CD4-positive, CD25-positive, alpha-beta regulatory T cell (primary cell): Measurements from ENCODE around the gene CTCF. TPM values are rescaled to one million over a fixed set of nuclear protein-coding genes. Genes with fewer than 3 reads are reported as not detected.
"Not testable (repeated sequence)": the region's sequence is repeated elsewhere in the genome, so short reads cannot be mapped to it uniquely, and the experiment has no call there.

Experiments used
- ATAC-seq, 2 donors: fragments of 150-1000 bp; cut with Tn5 transposase; one replicate each; pipeline ENCODE4 v1.10.0; 2021; ENCODE audit warnings: low read depth in 2 of 2, moderate number of reproducible peaks in 2 of 2, moderate library complexity in 1 of 2
- DNase-seq, 3 donors: peaks; one replicate each; pipeline versions ENCODE4 v3.0.0 to v3.0.0-alpha.2; 2012 to 2022; ENCODE audit warnings: mixed read lengths in 1 of 3
- H3K27ac ChIP-seq: one replicate; pipeline ENCODE4 v1.7.0; 2013; ENCODE audit warnings: mild to moderate bottlenecking, low read length; ENCODE audit not compliant: insufficient read depth, poor library complexity, severe bottlenecking
- H3K27me3 ChIP-seq: one replicate; pipeline ENCODE4 v1.7.0; 2013; ENCODE audit warnings: low read length; ENCODE audit not compliant: control insufficient read depth, insufficient read depth
- H3K36me3 ChIP-seq: one replicate; pipeline ENCODE4 v1.7.0; 2013; ENCODE audit warnings: mild to moderate bottlenecking, low read length, moderate library complexity; ENCODE audit not compliant: control insufficient read depth, insufficient read depth
- H3K4me1 ChIP-seq: 2 replicates; pipeline ENCODE4 v1.7.0; 2013; ENCODE audit warnings: mild to moderate bottlenecking, low read length; ENCODE audit not compliant: insufficient read depth, control insufficient read depth, poor library complexity, severe bottlenecking
- H3K4me3 ChIP-seq: one replicate; pipeline ENCODE4 v1.7.0; 2013; ENCODE audit warnings: low read depth, mild to moderate bottlenecking, low read length, moderate library complexity
- H3K9me3 ChIP-seq, 2 experiments: 1 replicate in 1 of 2; 2 replicates in 1 of 2; pipeline ENCODE4 v1.7.0; 2013; ENCODE audit warnings: low read length in 2 of 2, mild to moderate bottlenecking in 1 of 2, moderate library complexity in 1 of 2; ENCODE audit not compliant: control insufficient read depth in 2 of 2
- H3K27ac Mint-ChIP-seq, 3 donors: one replicate each; pipeline ENCODE4 v1.8.0; 2020 to 2022; ENCODE audit warnings: mild to moderate bottlenecking in 3 of 3, mixed read lengths in 3 of 3, moderate library complexity in 2 of 3
- H3K27me3 Mint-ChIP-seq: one replicate; pipeline ENCODE4 v1.8.0; 2022; ENCODE audit warnings: mild to moderate bottlenecking, mixed read lengths
- H3K36me3 Mint-ChIP-seq: one replicate; pipeline ENCODE4 v1.8.0; 2020; ENCODE audit warnings: mixed read lengths
- H3K4me1 Mint-ChIP-seq, 4 donors: one replicate each; pipeline ENCODE4 v1.8.0; 2020 to 2022; ENCODE audit warnings: mixed read lengths in 4 of 4, mild to moderate bottlenecking in 1 of 4
- H3K4me3 Mint-ChIP-seq, 4 donors: one replicate each; pipeline ENCODE4 v1.8.0; 2020 to 2022; ENCODE audit warnings: mild to moderate bottlenecking in 4 of 4, mixed read lengths in 4 of 4, moderate library complexity in 3 of 4
- H3K9me3 Mint-ChIP-seq, 7 donors: one replicate each; pipeline ENCODE4 v1.8.0; 2020 to 2022; ENCODE audit warnings: mixed read lengths in 7 of 7, mild to moderate bottlenecking in 3 of 7, moderate library complexity in 2 of 7
- polyA plus RNA-seq, 4 donors: library from polyadenylated mRNA; unstranded; fragments of 300-500 nt; fragmentation: Illumina TruSeq; gene quantifications; one replicate each; pipeline ENCODE4 v1.2.3, GENCODE V29; 2021
- total RNA-seq: library from RNA; stranded (reverse); gene quantifications from one replicate; pipeline ENCODE4 v1.2.3, GENCODE V29; 2022

The CTCF gene, protein sequence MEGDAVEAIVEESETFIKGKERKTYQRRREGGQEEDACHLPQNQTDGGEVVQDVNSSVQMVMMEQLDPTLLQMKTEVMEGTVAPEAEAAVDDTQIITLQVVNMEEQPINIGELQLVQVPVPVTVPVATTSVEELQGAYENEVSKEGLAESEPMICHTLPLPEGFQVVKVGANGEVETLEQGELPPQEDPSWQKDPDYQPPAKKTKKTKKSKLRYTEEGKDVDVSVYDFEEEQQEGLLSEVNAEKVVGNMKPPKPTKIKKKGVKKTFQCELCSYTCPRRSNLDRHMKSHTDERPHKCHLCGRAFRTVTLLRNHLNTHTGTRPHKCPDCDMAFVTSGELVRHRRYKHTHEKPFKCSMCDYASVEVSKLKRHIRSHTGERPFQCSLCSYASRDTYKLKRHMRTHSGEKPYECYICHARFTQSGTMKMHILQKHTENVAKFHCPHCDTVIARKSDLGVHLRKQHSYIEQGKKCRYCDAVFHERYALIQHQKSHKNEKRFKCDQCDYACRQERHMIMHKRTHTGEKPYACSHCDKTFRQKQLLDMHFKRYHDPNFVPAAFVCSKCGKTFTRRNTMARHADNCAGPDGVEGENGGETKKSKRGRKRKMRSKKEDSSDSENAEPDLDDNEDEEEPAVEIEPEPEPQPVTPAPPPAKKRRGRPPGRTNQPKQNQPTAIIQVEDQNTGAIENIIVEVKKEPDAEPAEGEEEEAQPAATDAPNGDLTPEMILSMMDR
- total RNA-seq (63.6 TPM), polyA plus RNA-seq (10 to 100 TPM; 44.5 to 80.2 (median 52.9) TPM)

DNA sequence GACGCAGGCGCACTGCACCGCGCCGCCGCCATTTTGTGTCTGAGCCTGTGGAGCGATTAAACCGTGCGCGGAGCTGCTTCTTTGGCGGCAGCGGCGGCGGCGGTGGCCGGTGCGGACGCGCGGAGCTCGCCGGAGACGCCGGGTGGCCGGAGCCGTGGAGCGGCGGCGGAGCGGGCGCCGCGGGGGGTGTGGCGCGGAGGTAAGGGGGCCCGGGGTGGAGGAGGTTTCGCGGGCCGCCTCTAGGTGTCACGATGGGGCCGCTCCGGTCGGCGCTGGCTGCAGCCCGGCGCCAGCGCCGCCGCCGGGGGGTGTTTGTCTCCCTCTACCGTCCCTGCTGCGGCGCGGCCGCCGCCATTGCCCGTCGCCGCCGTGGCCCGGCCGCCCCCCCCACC lies at the start of gene CTCF:
TSS of gene CTCF (plus strand) at position 1 of the 392 bp plus-strand sequence. CDS start 48,307 bp downstream, outside the sequence.
- Mint-ChIP-seq H3K27me3 (no peaks in the 10 kb centered on the region), H3K9me3 (no peaks in the 10 kb centered on the region), H3K4me1 (peaks cover 14 to 65% (median 42%) of the 10 kb centered on the region in 4 donors), H3K4me3 (peak within 1 kb of the TSS; percentile 91 to 97 (median 93)), H3K27ac (peak within 1 kb of the TSS; percentile 92 to 97 (median 97)), H3K36me3 (peaks cover 5% of the 10 kb centered on the region)
- DNase-seq (peak in 2 of 3 donors; percentile 80 to 89), ATAC-seq (peak; percentile 52 to 59)
- Histone ChIP-seq H3K27me3 (no peaks in the 10 kb centered on the region), H3K4me1 (peaks cover 52% of the 10 kb centered on the region), H3K9me3 (no peaks in the 10 kb centered on the region), H3K36me3 (no peaks in the 10 kb centered on the region), H3K27ac (peak within 1 kb of the TSS; percentile 95), H3K4me3 (peak within 1 kb of the TSS; percentile 96)

DNA sequence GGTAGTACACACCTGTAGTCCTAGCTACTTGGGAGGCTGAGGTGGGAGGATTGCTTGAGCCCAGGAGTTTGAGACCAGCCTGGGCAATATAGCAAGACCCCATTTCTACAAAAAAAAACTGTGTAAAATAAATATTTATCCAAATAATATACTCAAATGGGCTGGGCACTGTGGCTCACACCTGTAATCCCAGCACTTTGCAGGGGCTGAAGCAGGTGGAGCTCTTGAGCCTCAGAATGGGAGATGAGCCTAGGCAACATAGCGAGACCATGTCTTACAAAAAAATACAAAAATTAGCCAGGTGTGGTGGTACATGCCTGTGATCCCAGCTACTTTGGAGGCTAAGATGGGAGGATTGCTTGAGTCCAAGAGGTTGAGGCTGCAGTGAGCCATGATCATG lies 48.4 kb upstream of the CTCF start:
- H3K36me3 Mint-ChIP-seq, H3K4me3 Mint-ChIP-seq, H3K9me3 ChIP-seq, H3K27ac Mint-ChIP-seq, ATAC-seq, H3K27me3 Mint-ChIP-seq, H3K9me3 Mint-ChIP-seq, DNase-seq, H3K36me3 ChIP-seq, H3K27ac ChIP-seq, H3K4me3 ChIP-seq, H3K27me3 ChIP-seq: not testable (repeated sequence)
- H3K4me1 ChIP-seq = peaks cover 15% of the 10 kb centered on the region
- peaks cover 9 to 32% (median 16%) of the 10 kb centered on the region in 4 donors for H3K4me1 Mint-ChIP-seq

DNA sequence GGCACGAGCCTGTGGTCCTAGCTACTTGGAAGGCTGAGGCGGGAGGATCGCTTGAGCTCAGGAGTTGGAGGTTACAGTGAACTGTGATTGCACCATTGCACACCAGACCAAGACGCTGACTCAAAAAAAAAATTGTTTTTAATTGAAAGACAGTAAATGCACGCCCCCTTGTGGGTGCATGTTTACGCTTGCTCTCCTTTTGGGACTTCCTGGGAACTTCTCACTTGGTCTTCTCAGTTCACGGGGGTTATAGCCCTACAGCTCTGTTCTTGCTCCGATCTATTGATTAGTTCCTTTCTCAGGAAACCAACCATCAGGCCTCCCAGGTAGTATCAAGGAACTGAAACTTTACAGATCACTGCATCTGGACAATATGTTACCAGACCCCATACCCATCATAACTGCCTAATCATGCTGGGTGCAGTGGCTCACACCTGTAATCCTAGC lies 47.9 kb upstream of the CTCF start:
- Histone ChIP-seq H3K4me1 (peaks cover 10% of the 10 kb centered on the region), H3K4me3 (no peak overlapping the region), H3K36me3 (no peaks in the 10 kb centered on the region), H3K9me3 (no peaks in the 10 kb centered on the region), H3K27me3 (no peaks in the 10 kb centered on the region), H3K27ac (no peak overlapping the region)
- Mint-ChIP-seq H3K27me3 (peaks cover 4% of the 10 kb centered on the region), H3K27ac (peak overlapping the region in 1 of 3 donors; percentile 54), H3K36me3 (no peaks in the 10 kb centered on the region), H3K4me3 (peak overlapping the region in 2 of 4 donors; percentile 10 to 80), H3K9me3 (no peaks in the 10 kb centered on the region), H3K4me1 (peaks cover 7 to 30% (median 16%) of the 10 kb centered on the region in 4 donors)
- ATAC-seq (peak; percentile 70 to 77), DNase-seq (peak; percentile 69 to 89 (median 82))

DNA sequence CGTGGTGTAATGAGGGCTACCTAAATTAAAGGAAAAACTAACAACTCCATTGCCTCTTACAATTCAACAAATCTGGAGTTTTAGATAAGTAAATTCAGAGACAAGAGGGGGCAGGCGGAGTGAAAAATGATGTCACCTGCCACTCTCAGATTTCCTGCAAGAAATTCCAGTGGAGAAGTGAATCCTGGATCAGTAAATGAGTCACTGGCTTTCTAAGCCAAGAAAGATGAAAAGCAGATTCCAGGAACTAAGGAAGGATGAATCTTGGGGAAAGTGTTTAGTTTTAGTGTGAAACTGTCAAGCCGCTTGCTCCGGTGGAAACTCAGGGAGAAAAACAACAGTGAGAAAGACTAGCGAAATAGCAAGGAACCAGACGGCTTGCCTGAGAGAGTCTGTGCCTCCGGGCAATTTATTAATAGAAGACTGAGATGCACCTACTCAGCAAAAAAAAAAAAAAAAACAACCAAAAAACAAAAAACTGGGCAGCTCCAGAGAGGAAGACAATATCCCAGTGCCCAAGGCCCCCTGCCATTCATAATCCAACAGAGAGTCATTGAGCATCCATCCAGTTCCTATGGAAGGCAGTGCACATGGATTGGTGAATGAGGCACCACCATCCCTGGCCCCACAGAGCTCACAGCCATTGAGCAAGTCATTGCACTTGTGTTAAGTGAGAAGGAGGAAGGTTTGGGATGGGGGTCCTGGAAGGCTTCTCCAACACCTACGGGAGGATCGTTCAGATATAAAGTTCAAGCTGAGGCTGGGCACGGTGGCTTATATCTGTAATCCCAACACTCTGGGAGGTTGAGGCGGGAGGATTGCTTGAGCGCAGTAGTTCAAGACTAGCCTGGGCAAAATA lies 45.8 kb upstream of the CTCF start:
- Histone ChIP-seq H3K4me1 (peaks cover 15% of the 10 kb centered on the region), H3K4me3 (no peak overlapping the region), H3K9me3 (no peaks in the 10 kb centered on the region), H3K27me3 (no peaks in the 10 kb centered on the region), H3K36me3 (no peaks in the 10 kb centered on the region), H3K27ac (no peak overlapping the region)
- H3K27ac Mint-ChIP-seq = no peak overlapping the region
- peaks cover 4 to 32% (median 20%) of the 10 kb centered on the region in 4 donors for H3K4me1 Mint-ChIP-seq
- H3K4me3 Mint-ChIP-seq = peak overlapping the region in 1 of 4 donors; percentile 47
- no peak for DNase-seq
- H3K27me3 Mint-ChIP-seq = peaks cover 12% of the 10 kb centered on the region
- H3K9me3 Mint-ChIP-seq = no peaks in the 10 kb centered on the region
- no peak for ATAC-seq
- H3K36me3 Mint-ChIP-seq = no peaks in the 10 kb centered on the region

DNA sequence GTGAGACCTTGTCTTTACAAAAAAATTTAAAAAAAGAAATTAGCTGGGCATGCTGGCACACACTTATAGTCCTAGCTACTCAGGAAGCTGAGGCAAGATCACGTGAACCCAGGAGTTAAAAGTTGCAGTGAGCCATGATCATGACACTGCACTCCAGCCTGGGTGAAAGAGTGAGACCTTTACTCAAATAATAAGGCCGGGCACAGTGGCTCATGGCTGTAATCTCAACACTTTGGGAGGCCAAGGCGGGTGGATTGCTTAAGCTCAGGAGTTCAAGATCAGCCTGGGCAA lies 45.2 kb upstream of the CTCF start:
- no peaks in the 10 kb centered on the region for H3K36me3 Mint-ChIP-seq
- H3K4me1 Mint-ChIP-seq = peaks cover 4 to 33% (median 21%) of the 10 kb centered on the region in 4 donors

DNA sequence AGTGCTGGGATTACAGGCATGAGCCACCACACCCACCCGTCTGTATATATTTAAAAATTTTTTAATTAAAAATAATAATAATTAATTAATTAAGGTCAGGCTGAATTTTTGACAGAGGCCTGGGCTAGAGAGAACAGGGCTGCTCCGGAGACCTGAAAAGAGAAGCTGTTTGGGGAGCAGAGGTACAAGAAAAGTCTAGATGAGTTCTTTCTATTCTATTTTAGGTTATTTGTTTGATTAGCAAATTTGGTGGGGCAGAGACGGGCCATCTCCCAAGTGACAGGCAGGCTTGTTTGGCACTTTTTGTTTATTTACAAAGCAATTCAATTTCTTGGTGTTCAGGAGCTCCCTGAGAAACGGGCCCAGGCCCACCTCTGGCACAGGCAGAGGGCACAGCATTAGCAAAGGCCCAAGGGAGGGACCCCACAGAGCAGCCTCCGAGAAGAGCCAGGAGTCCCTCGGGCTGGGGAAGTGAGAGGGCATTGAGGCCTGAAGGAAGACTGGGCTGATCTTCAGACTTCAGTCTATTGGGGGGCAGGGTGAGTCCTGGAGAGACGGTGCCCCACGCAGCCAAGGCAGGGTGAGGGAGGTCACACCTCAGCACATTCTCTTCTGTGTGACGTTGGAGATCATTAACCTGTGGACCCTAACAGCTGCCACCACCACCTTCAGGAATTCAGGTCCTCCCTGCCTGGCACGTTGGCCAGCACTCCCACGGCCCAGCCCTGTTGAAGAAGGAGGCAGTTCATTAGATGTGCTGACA lies 44.5 kb upstream of the CTCF start:
- Mint-ChIP-seq H3K27me3 (peaks cover 12% of the 10 kb centered on the region), H3K4me3 (no peak overlapping the region), H3K9me3 (no peaks in the 10 kb centered on the region), H3K4me1 (peaks cover 4 to 33% (median 20%) of the 10 kb centered on the region in 4 donors), H3K27ac (peak overlapping the region in 1 of 3 donors; percentile 52), H3K36me3 (no peaks in the 10 kb centered on the region)
- peaks cover 17% of the 10 kb centered on the region for H3K4me1 ChIP-seq
- ATAC-seq = no peak
- H3K9me3 ChIP-seq = no peaks in the 10 kb centered on the region
- no peak overlapping the region for H3K4me3 ChIP-seq
- no peaks in the 10 kb centered on the region for H3K27me3 ChIP-seq
- no peaks in the 10 kb centered on the region for H3K36me3 ChIP-seq
- no peak for DNase-seq
- H3K27ac ChIP-seq = no peak overlapping the region

More for the DNA sequence above, 45.2 kb upstream of the CTCF start:
- H3K27ac Mint-ChIP-seq = no peak overlapping the region
- no peak for DNase-seq
- Histone ChIP-seq H3K9me3 (no peaks in the 10 kb centered on the region), H3K27ac (no peak overlapping the region), H3K4me3 (no peak overlapping the region), H3K4me1 (peaks cover 17% of the 10 kb centered on the region), H3K27me3 (no peaks in the 10 kb centered on the region), H3K36me3 (no peaks in the 10 kb centered on the region)
- no peaks in the 10 kb centered on the region for H3K9me3 Mint-ChIP-seq
- no peak for ATAC-seq
- peaks cover 12% of the 10 kb centered on the region for H3K27me3 Mint-ChIP-seq
- H3K4me3 Mint-ChIP-seq = no peak overlapping the region

DNA sequence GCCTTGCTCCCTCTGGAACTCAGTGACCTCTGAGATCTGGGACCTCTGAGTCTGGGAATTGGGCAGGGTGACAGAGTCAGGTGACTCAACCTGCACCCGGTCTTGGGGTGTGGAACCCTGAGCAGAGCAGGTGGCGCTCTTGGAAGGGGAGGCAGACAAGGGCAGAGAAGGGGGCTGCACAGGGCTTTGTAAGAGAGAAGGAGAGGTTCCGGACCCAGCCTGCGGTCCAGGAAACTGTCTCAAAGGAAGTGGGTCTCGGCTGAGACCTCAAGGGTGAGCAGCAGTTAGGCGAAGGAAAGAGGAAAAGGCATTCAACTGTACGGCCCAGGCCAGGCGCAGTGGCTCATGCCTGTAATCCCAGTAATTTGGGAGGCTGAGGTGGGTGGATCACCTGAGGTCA lies 43.6 kb upstream of the CTCF start:
- Histone ChIP-seq H3K36me3 (no peaks in the 10 kb centered on the region), H3K4me3 (no peak overlapping the region), H3K9me3 (no peaks in the 10 kb centered on the region), H3K27ac (no peak overlapping the region), H3K4me1 (peaks cover 17% of the 10 kb centered on the region), H3K27me3 (no peaks in the 10 kb centered on the region)
- no peak for ATAC-seq
- H3K4me3 Mint-ChIP-seq = no peak overlapping the region
- H3K4me1 Mint-ChIP-seq = peaks cover 4 to 33% (median 21%) of the 10 kb centered on the region in 4 donors
- H3K27ac Mint-ChIP-seq = peak overlapping the region in 2 of 3 donors; percentile 20 to 52
- peaks cover 12% of the 10 kb centered on the region for H3K27me3 Mint-ChIP-seq
- H3K9me3 Mint-ChIP-seq = no peaks in the 10 kb centered on the region
- H3K36me3 Mint-ChIP-seq = no peaks in the 10 kb centered on the region
- DNase-seq = no peak
